CD14-positive monocyte (primary cell): ENCODE measurements around the gene CD34. TPM values are rescaled to one million over a fixed set of nuclear protein-coding genes. Genes with fewer than 3 reads are reported as not detected.

Experiments
- DNase-seq, 3 donors: peaks; one replicate each; pipeline ENCODE4 v3.0.0-alpha.2; 2011 to 2022
- H2AFZ ChIP-seq: 2 replicates; pipeline ENCODE4 v1.6.0; 2012; ENCODE audit warnings: mild to moderate bottlenecking, low read depth, low read length, inconsistent platforms; ENCODE audit not compliant: insufficient read depth, poor library complexity, severe bottlenecking
- H3K27ac ChIP-seq, 2 donors: 1 replicate in 1 of 2; 2 replicates in 1 of 2; pipeline ENCODE4 v1.5.1; 2012 to 2013; ENCODE audit warnings: low read length in 2 of 2, control low read depth in 1 of 2, inconsistent platforms in 1 of 2, low read depth in 1 of 2, mild to moderate bottlenecking in 1 of 2
- H3K27me3 ChIP-seq, 2 donors: one replicate each; pipeline versions ENCODE4 v1.6.0 to v1.6.1; 2011 to 2013; ENCODE audit warnings: low read length in 2 of 2; ENCODE audit not compliant: control insufficient read depth in 2 of 2, insufficient read depth in 2 of 2
- H3K36me3 ChIP-seq, 2 donors: replicated peaks in 1 of 2; 1 replicate in 1 of 2; 2 replicates in 1 of 2; pipeline versions ENCODE4 v1.5.1 to v1.6.1; 2012 to 2013; ENCODE audit warnings: low read length in 2 of 2, control low read depth in 1 of 2, inconsistent platforms in 1 of 2, mild to moderate bottlenecking in 1 of 2; ENCODE audit not compliant: insufficient read depth in 2 of 2, control insufficient read depth in 1 of 2
- H3K4me1 ChIP-seq, 2 donors: 1 replicate in 1 of 2; 2 replicates in 1 of 2; pipeline versions ENCODE4 v1.5.1 to v1.6.1; 2012 to 2013; ENCODE audit warnings: low read length in 2 of 2, control low read depth in 1 of 2, inconsistent platforms in 1 of 2, mild to moderate bottlenecking in 1 of 2, moderate library complexity in 1 of 2; ENCODE audit not compliant: insufficient read depth in 2 of 2, control insufficient read depth in 1 of 2
- H3K4me2 ChIP-seq: replicated peaks from 2 replicates; pipeline ENCODE3; 2012; ENCODE audit warnings: low read length, moderate library complexity, mild to moderate bottlenecking; ENCODE audit not compliant: poor library complexity, severe bottlenecking; ENCODE audit errors: extremely low read depth
- H3K4me3 ChIP-seq, 3 experiments: fragments of 200-600 bp in 1 of 3; sonication (generic) in 1 of 3; replicated peaks in 1 of 3; 1 replicate in 2 of 3; 2 replicates in 1 of 3; pipeline ENCODE4 v1.5.1; 2011 to 2013; ENCODE audit warnings: low read length in 3 of 3, mild to moderate bottlenecking in 3 of 3, control low read depth in 2 of 3, low read depth in 2 of 3, inconsistent platforms in 1 of 3, moderate library complexity in 1 of 3
- H3K79me2 ChIP-seq: 2 replicates; pipeline ENCODE4 v1.6.0; 2012; ENCODE audit warnings: mild to moderate bottlenecking, control low read depth, inconsistent platforms, low read length, moderate library complexity; ENCODE audit not compliant: insufficient read depth
- H3K9ac ChIP-seq: 2 replicates; pipeline ENCODE4 v1.6.0; 2017; ENCODE audit warnings: low read length, mild to moderate bottlenecking; ENCODE audit not compliant: insufficient read depth, poor library complexity, severe bottlenecking
- H3K9me3 ChIP-seq, 2 donors: replicated peaks in 1 of 2; 1 replicate in 1 of 2; 2 replicates in 1 of 2; pipeline versions ENCODE4 v1.5.1 to v1.6.1; 2012 to 2013; ENCODE audit warnings: low read length in 2 of 2, control low read depth in 1 of 2; ENCODE audit not compliant: control insufficient read depth in 1 of 2, insufficient read depth in 1 of 2
- H4K20me1 ChIP-seq: 2 replicates; pipeline ENCODE4 v1.6.0; 2012; ENCODE audit warnings: mild to moderate bottlenecking, low read length, control low read depth, moderate library complexity; ENCODE audit not compliant: insufficient read depth
- H3K27ac Mint-ChIP-seq, 7 donors: one replicate each; pipeline ENCODE4 v1.8.0; 2020; ENCODE audit warnings: mild to moderate bottlenecking in 7 of 7, mixed read lengths in 7 of 7, moderate library complexity in 6 of 7, inconsistent platforms in 2 of 7
- H3K27me3 Mint-ChIP-seq, 3 donors: one replicate each; pipeline ENCODE4 v1.8.0; 2021 to 2022; ENCODE audit warnings: low read depth in 3 of 3, mild to moderate bottlenecking in 3 of 3, mixed read lengths in 3 of 3, moderate library complexity in 3 of 3, inconsistent platforms in 1 of 3
- H3K36me3 Mint-ChIP-seq, 2 donors: one replicate each; pipeline ENCODE4 v1.8.0; 2020; ENCODE audit warnings: mixed read lengths in 2 of 2, inconsistent platforms in 1 of 2, mild to moderate bottlenecking in 1 of 2
- H3K4me1 Mint-ChIP-seq: one replicate; pipeline ENCODE4 v1.8.0; 2020; ENCODE audit warnings: mild to moderate bottlenecking, mixed read lengths
- H3K4me3 Mint-ChIP-seq, 2 donors: one replicate each; pipeline ENCODE4 v1.8.0; 2020; ENCODE audit warnings: mild to moderate bottlenecking in 2 of 2, mixed read lengths in 2 of 2, moderate library complexity in 1 of 2
- H3K9me3 Mint-ChIP-seq, 7 donors: one replicate each; pipeline ENCODE4 v1.8.0; 2020 to 2022; ENCODE audit warnings: mixed read lengths in 7 of 7, mild to moderate bottlenecking in 6 of 7, moderate library complexity in 6 of 7, inconsistent platforms in 2 of 7
- WGBS: methylation state at CpG from one replicate; pipeline ENCODE4 v1.1.5; 2013; ENCODE audit warnings: missing lambda C conversion rate; ENCODE audit not compliant: insufficient coverage; 5-methylcytosine and 5-hydroxymethylcytosine counted together
- intact Hi-C, 2 donors: fragments of 100-400 bp; cut with micrococcal nuclease; formaldehyde crosslinking; loops; one replicate each; pipeline versions ENCODE4 v1.15.0 to v1.15.1; 2023
- polyA plus RNA-seq, 3 donors: library from polyadenylated mRNA; depleted of rRNA in 1 of 3; unstranded in 2 of 3; stranded (reverse) in 1 of 3; fragments of 300-500 nt in 2 of 3; fragments of >200 nt in 1 of 3; fragmentation: Illumina TruSeq in 2 of 3; gene quantifications; 1 replicate in 2 of 3; 2 replicates in 1 of 3; pipeline ENCODE4 v1.2.3, GENCODE V29; 2012 to 2021
- TF ChIP-seq, protein P1 (sequence below): fragments of 200-600 bp; IDR thresholded peaks from one replicate; pipeline ENCODE4 v1.8.0; 2022; ENCODE audit warnings: antibody characterized with exemption, mild to moderate bottlenecking

The CD34 gene
- polyA plus RNA-seq, 3 donors, result 0.03 TPM; not detected in 2

DNA sequence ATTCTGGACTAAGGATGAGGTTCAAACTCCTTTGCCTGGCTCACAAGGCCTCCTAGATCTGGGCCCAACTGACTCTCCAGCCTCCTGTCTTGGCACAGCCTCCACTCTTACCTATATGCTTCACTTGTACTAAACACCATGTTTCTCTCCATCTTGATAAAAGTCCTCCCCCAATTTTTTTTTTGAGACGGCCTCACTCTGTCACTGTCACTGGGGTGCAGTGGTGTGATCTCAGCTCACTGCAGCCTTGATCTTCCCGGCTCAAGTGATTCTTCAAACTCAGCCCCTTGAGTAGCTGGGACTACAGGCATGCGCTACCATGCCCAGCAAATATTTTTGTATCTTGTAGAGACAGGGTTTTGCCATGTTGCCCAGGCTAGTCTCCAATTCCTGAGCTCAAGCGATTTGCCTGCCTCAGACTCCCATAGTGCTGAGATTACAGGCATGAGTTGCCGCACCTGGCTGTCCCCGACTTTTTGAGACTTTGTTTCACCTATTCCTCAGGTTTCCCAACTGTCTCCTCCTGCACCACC, 39.7 kb downstream of the CD34 start:
- H3K27ac ChIP-seq, result no peak overlapping the region
- peaks cover 0 to under 1% of the 10 kb centered on the region in 2 donors for H3K36me3 ChIP-seq
- H3K9ac ChIP-seq, result no peak overlapping the region
- peaks cover 27% of the 10 kb centered on the region for H3K79me2 ChIP-seq
- H3K9me3 Mint-ChIP-seq, result no peaks in the 10 kb centered on the region
- H4K20me1 ChIP-seq, result peaks cover 12% of the 10 kb centered on the region
- H3K4me3 ChIP-seq, result no peak overlapping the region
- H3K4me2 ChIP-seq, result no peak overlapping the region
- no peak overlapping the region for H2AFZ ChIP-seq
- peaks cover 9 to 10% of the 10 kb centered on the region in 2 donors for H3K36me3 Mint-ChIP-seq
- H3K9me3 ChIP-seq, result no peaks in the 10 kb centered on the region
- intact Hi-C loops, result loop anchor here in 1 of 2 donors (2.0 kb wide), 1 partner anchor 42 kb away; no protein-coding TSS in a partner anchor
- TF ChIP-seq, protein P1, sequence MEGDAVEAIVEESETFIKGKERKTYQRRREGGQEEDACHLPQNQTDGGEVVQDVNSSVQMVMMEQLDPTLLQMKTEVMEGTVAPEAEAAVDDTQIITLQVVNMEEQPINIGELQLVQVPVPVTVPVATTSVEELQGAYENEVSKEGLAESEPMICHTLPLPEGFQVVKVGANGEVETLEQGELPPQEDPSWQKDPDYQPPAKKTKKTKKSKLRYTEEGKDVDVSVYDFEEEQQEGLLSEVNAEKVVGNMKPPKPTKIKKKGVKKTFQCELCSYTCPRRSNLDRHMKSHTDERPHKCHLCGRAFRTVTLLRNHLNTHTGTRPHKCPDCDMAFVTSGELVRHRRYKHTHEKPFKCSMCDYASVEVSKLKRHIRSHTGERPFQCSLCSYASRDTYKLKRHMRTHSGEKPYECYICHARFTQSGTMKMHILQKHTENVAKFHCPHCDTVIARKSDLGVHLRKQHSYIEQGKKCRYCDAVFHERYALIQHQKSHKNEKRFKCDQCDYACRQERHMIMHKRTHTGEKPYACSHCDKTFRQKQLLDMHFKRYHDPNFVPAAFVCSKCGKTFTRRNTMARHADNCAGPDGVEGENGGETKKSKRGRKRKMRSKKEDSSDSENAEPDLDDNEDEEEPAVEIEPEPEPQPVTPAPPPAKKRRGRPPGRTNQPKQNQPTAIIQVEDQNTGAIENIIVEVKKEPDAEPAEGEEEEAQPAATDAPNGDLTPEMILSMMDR, result no peak
- H3K4me3 Mint-ChIP-seq, result no peak overlapping the region
- H3K27me3 ChIP-seq, result no peaks in the 10 kb centered on the region
- H3K4me1 ChIP-seq, result peaks cover 54 to 61% of the 10 kb centered on the region in 2 donors
- H3K27ac Mint-ChIP-seq, result peak overlapping the region in 1 of 7 donors; percentile 15
- no peak for DNase-seq
- WGBS, result 97% methylated on average over 3 of the region's 6 CpGs
- H3K27me3 Mint-ChIP-seq, result no peaks in the 10 kb centered on the region
- peaks cover 65% of the 10 kb centered on the region for H3K4me1 Mint-ChIP-seq

DNA sequence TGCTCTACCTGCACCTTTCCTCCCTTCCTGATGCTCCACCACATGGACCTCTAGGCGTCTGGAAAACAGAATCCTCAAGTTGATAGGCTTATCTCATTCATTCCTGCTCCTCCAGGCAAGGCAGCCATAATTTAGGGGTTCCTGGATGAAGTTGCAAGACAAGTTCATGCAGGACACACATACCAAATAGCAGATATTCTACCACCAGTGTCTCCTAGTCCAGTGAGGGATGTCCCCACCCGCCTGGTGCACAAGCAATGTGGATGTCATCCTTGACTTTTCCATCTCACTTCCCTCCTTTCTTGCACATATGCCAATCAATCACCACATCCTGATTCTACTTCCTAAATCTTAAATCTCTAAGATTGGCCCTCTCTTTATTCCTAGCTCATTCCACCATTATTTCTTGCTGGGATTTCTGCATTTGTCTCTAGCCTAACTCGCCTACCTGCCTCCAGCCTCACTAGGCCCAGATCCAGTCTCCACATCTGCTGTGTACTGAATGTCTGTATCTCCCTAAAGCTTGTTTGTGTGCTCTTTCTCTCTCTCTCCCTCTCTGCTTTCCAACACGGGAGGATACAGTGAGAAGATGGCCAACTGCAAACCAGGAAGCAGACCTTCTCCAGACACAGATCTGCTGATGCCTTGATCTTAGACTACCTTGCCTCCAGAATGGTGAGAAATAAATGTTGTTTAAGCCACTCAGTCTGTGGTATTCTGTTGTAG, 40.5 kb downstream of the CD34 start:
- H4K20me1 ChIP-seq, result peaks cover 16% of the 10 kb centered on the region
- no peaks in the 10 kb centered on the region for H3K9me3 Mint-ChIP-seq
- no peak overlapping the region for H3K4me2 ChIP-seq
- peaks cover 64% of the 10 kb centered on the region for H3K4me1 Mint-ChIP-seq
- no peak overlapping the region for H3K27ac ChIP-seq
- H3K9ac ChIP-seq, result no peak overlapping the region
- WGBS, result 72% methylated on average over 2 of the region's 4 CpGs
- H3K4me3 ChIP-seq, result no peak overlapping the region
- peak overlapping the region in 1 of 7 donors; percentile 83 for H3K27ac Mint-ChIP-seq
- intact Hi-C loops, result loop anchor here in 1 of 2 donors (2.0 kb wide), 1 partner anchor 42 kb away; no protein-coding TSS in a partner anchor
- TF ChIP-seq, protein P1, result no peak
- H3K36me3 ChIP-seq, result peaks cover 0 to 8% of the 10 kb centered on the region in 2 donors
- no peak overlapping the region for H3K4me3 Mint-ChIP-seq
- H3K27me3 ChIP-seq, result no peaks in the 10 kb centered on the region
- peaks cover 52 to 61% of the 10 kb centered on the region in 2 donors for H3K4me1 ChIP-seq
- no peak for DNase-seq
- peaks cover 15 to 17% of the 10 kb centered on the region in 2 donors for H3K36me3 Mint-ChIP-seq
- peaks cover 34% of the 10 kb centered on the region for H3K79me2 ChIP-seq
- H2AFZ ChIP-seq, result no peak overlapping the region
- no peaks in the 10 kb centered on the region for H3K9me3 ChIP-seq
- H3K27me3 Mint-ChIP-seq, result no peaks in the 10 kb centered on the region
